Activated CD4-positive, alpha-beta memory T cell treated with anti-CD3 and anti-CD28 coated beads, Interleukin-2, amount 10 ng/mL, durations not matched to agents 7 days and 5 days (primary cell): Measurements from ENCODE around the gene URI1. TPM values are rescaled to one million over a fixed set of nuclear protein-coding genes. Genes with fewer than 3 reads are reported as not detected.
"Not testable (repeated sequence)": the region's sequence is repeated elsewhere in the genome, so short reads cannot be mapped to it uniquely, and the experiment has no call there.

ENCODE experiments used
- CTCF ChIA-PET: fragments of 350-600 bp; sonication (Branson Sonifier 250); formaldehyde crosslinking; loops from one replicate; lab custom pipeline; 2021; ENCODE audit warnings: antibody characterized with exemption, inconsistent platforms; lab: Charles Lee
- POLR2A ChIA-PET: fragments of 350-600 bp; sonication (Branson Sonifier 250); formaldehyde crosslinking; loops from one replicate; lab custom pipeline; 2021; ENCODE audit warnings: antibody characterized with exemption; lab: Charles Lee
- DNase-seq: peaks from one replicate; pipeline ENCODE4 v3.0.0-alpha.2; 2020
- H3K27ac Mint-ChIP-seq: one replicate; pipeline ENCODE4 v1.8.0; 2021; ENCODE audit warnings: mild to moderate bottlenecking, mixed read lengths
- H3K27me3 Mint-ChIP-seq: one replicate; pipeline ENCODE4 v1.8.0; 2021; ENCODE audit warnings: mixed read lengths
- H3K36me3 Mint-ChIP-seq: one replicate; pipeline ENCODE4 v1.8.0; 2021; ENCODE audit warnings: low read depth, mixed read lengths
- H3K4me1 Mint-ChIP-seq: one replicate; pipeline ENCODE4 v1.8.0; 2021; ENCODE audit warnings: mixed read lengths
- H3K4me3 Mint-ChIP-seq: one replicate; pipeline ENCODE4 v1.8.0; 2021; ENCODE audit warnings: mild to moderate bottlenecking, mixed read lengths
- H3K9me3 Mint-ChIP-seq: one replicate; pipeline ENCODE4 v1.8.0; 2021; ENCODE audit warnings: mixed read lengths
- total RNA-seq, 2 experiments: library from RNA; stranded (reverse); gene quantifications; one replicate each; pipeline ENCODE4 v1.2.3, GENCODE V29; 2021

URI1 gene
- 10 to 100 TPM; 55.5 to 59.0 TPM for total RNA-seq

GRCh38 chr19:29941828-29942403, at the start of gene URI1:
TSS of gene URI1 (plus strand) at chr19:29942239. CDS start at chr19:29942548, 309 bp downstream.
- Mint-ChIP-seq H3K36me3 (peaks cover 13% of the 10 kb centered on the region), H3K4me1 (peaks cover 41% of the 10 kb centered on the region), H3K9me3 (peaks cover 5% of the 10 kb centered on the region), H3K27me3 (peaks cover 1% of the 10 kb centered on the region), H3K4me3 (peak within 1 kb of the TSS; percentile 93), H3K27ac (peak within 1 kb of the TSS; percentile 86)
- DNase-seq, result peak; percentile 93
- ChIA-PET POLR2A (interaction anchor here (0.6 to 2.8 kb wide), 17 partner anchors 8 to 337 kb away, joined by 3 to 18 read pairs (median 4); partner anchors contain the start of genes C19orf12 and POP4), CTCF (interaction anchor here (0.6 to 3.2 kb wide), 9 partner anchors 14 to 336 kb away, joined by 3 to 12 read pairs (median 3); partner anchors contain the start of genes PLEKHF1 and POP4)

GRCh38 chr19:29893606-29894284, 48.3 kb upstream of the URI1 start:
- no peak overlapping the region for H3K4me3 Mint-ChIP-seq
- CTCF ChIA-PET, result no interaction called here
- H3K27ac Mint-ChIP-seq, result no peak overlapping the region
- POLR2A ChIA-PET, result no interaction called here
- H3K36me3 Mint-ChIP-seq, result no peaks in the 10 kb centered on the region
- no peaks in the 10 kb centered on the region for H3K9me3 Mint-ChIP-seq
- no peaks in the 10 kb centered on the region for H3K4me1 Mint-ChIP-seq
- H3K27me3 Mint-ChIP-seq, result peaks cover 2% of the 10 kb centered on the region
- DNase-seq, result no peak

GRCh38 chr19:29896802-29897201, 45.2 kb upstream of the URI1 start:
- Mint-ChIP-seq H3K27me3 (peaks cover 2% of the 10 kb centered on the region), H3K4me1 (no peaks in the 10 kb centered on the region), H3K4me3 (no peak overlapping the region), H3K36me3 (no peaks in the 10 kb centered on the region), H3K27ac (no peak overlapping the region), H3K9me3 (no peaks in the 10 kb centered on the region)
- POLR2A ChIA-PET, result no interaction called here
- DNase-seq, result no peak
- CTCF ChIA-PET, result no interaction called here

GRCh38 chr19:29897466-29897865, 44.6 kb upstream of the URI1 start:
- Mint-ChIP-seq H3K9me3 (no peaks in the 10 kb centered on the region), H3K27ac (no peak overlapping the region), H3K36me3 (no peaks in the 10 kb centered on the region), H3K27me3 (peaks cover 4% of the 10 kb centered on the region), H3K4me3 (no peak overlapping the region), H3K4me1 (no peaks in the 10 kb centered on the region)
- no peak for DNase-seq
- CTCF ChIA-PET, result no interaction called here
- POLR2A ChIA-PET, result no interaction called here

GRCh38 chr19:29904017-29904416, 38.0 kb upstream of the URI1 start:
- Mint-ChIP-seq H3K9me3 (no peaks in the 10 kb centered on the region), H3K36me3 (no peaks in the 10 kb centered on the region), H3K4me3 (no peak overlapping the region), H3K27ac (no peak overlapping the region), H3K4me1 (no peaks in the 10 kb centered on the region), H3K27me3 (peaks cover 8% of the 10 kb centered on the region)
- no peak for DNase-seq
- ChIA-PET POLR2A (no interaction called here), CTCF (no interaction called here)

GRCh38 chr19:29908963-29909944, 32.8 kb upstream of the URI1 start:
- Mint-ChIP-seq H3K4me3 (no peak overlapping the region), H3K36me3 (no peaks in the 10 kb centered on the region), H3K27ac (no peak overlapping the region), H3K4me1 (no peaks in the 10 kb centered on the region), H3K9me3 (no peaks in the 10 kb centered on the region), H3K27me3 (no peaks in the 10 kb centered on the region)
- ChIA-PET POLR2A (no interaction called here), CTCF (no interaction called here)
- DNase-seq, result no peak

- H3K27ac Mint-ChIP-seq, result no peak overlapping the region
- DNase-seq, result no peak
- H3K27me3 Mint-ChIP-seq, result peaks cover 6% of the 10 kb centered on the region
- H3K36me3 Mint-ChIP-seq, result no peaks in the 10 kb centered on the region
- no peaks in the 10 kb centered on the region for H3K9me3 Mint-ChIP-seq
- no peak overlapping the region for H3K4me3 Mint-ChIP-seq
- POLR2A ChIA-PET, result no interaction called here
- CTCF ChIA-PET, result no interaction called here
- no peaks in the 10 kb centered on the region for H3K4me1 Mint-ChIP-seq
Observed at GRCh38 chr19:29914933-29915332, 27.1 kb upstream of the URI1 start.

- DNase-seq, CTCF ChIA-PET, H3K9me3 Mint-ChIP-seq, H3K36me3 Mint-ChIP-seq, H3K4me1 Mint-ChIP-seq, POLR2A ChIA-PET, H3K27me3 Mint-ChIP-seq, H3K27ac Mint-ChIP-seq, H3K4me3 Mint-ChIP-seq: not testable (repeated sequence)
Observed at GRCh38 chr19:29915832-29916231, 26.2 kb upstream of the URI1 start.

GRCh38 chr19:29917911-29918310, 24.1 kb upstream of the URI1 start:
- Mint-ChIP-seq H3K4me3 (no peak overlapping the region), H3K27ac (no peak overlapping the region), H3K27me3 (peaks cover 6% of the 10 kb centered on the region), H3K4me1 (no peaks in the 10 kb centered on the region), H3K36me3 (no peaks in the 10 kb centered on the region), H3K9me3 (no peaks in the 10 kb centered on the region)
- CTCF ChIA-PET, result no interaction called here
- no peak for DNase-seq
- POLR2A ChIA-PET, result no interaction called here

- H3K27me3 Mint-ChIP-seq, result peaks cover 6% of the 10 kb centered on the region
- no peak overlapping the region for H3K4me3 Mint-ChIP-seq
- no peaks in the 10 kb centered on the region for H3K36me3 Mint-ChIP-seq
- no peak for DNase-seq
- CTCF ChIA-PET, result no interaction called here
- H3K4me1 Mint-ChIP-seq, result no peaks in the 10 kb centered on the region
- no peak overlapping the region for H3K27ac Mint-ChIP-seq
- H3K9me3 Mint-ChIP-seq, result no peaks in the 10 kb centered on the region
- POLR2A ChIA-PET, result no interaction called here
Observed at GRCh38 chr19:29918891-29919290, 23.1 kb upstream of the URI1 start.

- H3K4me1 Mint-ChIP-seq, result no peaks in the 10 kb centered on the region
- CTCF ChIA-PET, result no interaction called here
- H3K9me3 Mint-ChIP-seq, result no peaks in the 10 kb centered on the region
- no peak overlapping the region for H3K4me3 Mint-ChIP-seq
- no peaks in the 10 kb centered on the region for H3K36me3 Mint-ChIP-seq
- H3K27me3 Mint-ChIP-seq, result peaks cover 5% of the 10 kb centered on the region
- no peak overlapping the region for H3K27ac Mint-ChIP-seq
- POLR2A ChIA-PET, result no interaction called here
- no peak for DNase-seq
Observed at GRCh38 chr19:29922972-29923371, 19.1 kb upstream of the URI1 start.

- no peaks in the 10 kb centered on the region for H3K36me3 Mint-ChIP-seq
- H3K27ac Mint-ChIP-seq, result no peak overlapping the region
- CTCF ChIA-PET, result no interaction called here
- no peak for DNase-seq
- peaks cover 3% of the 10 kb centered on the region for H3K27me3 Mint-ChIP-seq
- no peaks in the 10 kb centered on the region for H3K4me1 Mint-ChIP-seq
- H3K9me3 Mint-ChIP-seq, result no peaks in the 10 kb centered on the region
- POLR2A ChIA-PET, result no interaction called here
- no peak overlapping the region for H3K4me3 Mint-ChIP-seq
Observed at GRCh38 chr19:29923653-29924052, 18.4 kb upstream of the URI1 start.

GRCh38 chr19:29926031-29926430, 16.0 kb upstream of the URI1 start:
- CTCF ChIA-PET, result no interaction called here

More at GRCh38 chr19:29926031-29926430, 16.0 kb upstream of the URI1 start:
- H3K4me1 Mint-ChIP-seq, result peaks cover 4% of the 10 kb centered on the region
- no peaks in the 10 kb centered on the region for H3K36me3 Mint-ChIP-seq
- no peak for DNase-seq
- no peak overlapping the region for H3K27ac Mint-ChIP-seq
- POLR2A ChIA-PET, result no interaction called here
- H3K9me3 Mint-ChIP-seq, result no peaks in the 10 kb centered on the region
- no peak overlapping the region for H3K4me3 Mint-ChIP-seq
- H3K27me3 Mint-ChIP-seq, result peaks cover 3% of the 10 kb centered on the region
